NCI-H2227 (cell line): ENCODE data around the gene PRELID3B.

Experiments used
- DNase-seq: peaks from one replicate; lab custom pipeline; 2025; ENCODE audit not compliant: unreplicated experiment; lab: John Stamatoyannopoulos, UW

PRELID3B gene

DNA sequence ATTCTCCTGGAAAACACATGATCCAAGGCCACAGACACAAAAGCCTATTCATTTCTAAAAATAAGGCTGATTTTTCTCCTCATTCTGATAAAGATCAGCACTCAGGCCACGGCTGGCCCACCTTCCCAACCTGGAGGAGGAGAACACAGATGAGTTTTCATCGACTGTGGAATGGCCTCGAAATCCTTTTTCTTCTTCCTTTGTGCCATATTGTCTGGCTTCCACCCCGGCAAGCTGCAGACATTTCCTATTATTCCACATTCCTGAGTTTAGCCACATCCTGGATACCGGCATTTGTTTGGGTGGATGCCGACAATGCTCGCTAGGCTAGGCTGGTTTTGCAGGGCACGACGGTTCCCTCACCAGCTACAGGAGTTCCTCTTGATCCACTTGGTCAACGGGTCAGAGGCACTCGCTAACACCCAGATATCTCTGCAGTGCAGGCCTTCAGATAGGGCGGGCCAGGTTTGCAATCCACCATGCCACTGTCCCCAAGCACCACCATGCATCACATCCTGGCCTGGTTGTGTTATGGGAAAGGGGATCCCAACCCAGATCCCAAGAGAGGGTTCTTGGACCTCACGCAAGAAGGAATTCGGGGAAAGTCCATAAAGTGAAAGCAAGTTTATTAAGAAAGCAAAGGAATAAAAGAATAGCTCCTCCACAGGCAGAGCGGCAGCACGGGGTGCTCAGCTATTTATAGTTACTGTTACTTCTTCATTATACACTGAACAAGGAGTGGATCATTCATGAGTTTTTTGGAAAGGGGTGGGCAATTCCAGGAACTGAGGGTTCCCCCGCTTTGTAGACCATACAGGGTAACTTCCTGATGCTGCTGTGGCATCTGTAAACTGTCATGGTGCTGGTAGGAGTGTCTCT, 31.4 kb downstream of the PRELID3B start:
- no peak for DNase-seq

DNA sequence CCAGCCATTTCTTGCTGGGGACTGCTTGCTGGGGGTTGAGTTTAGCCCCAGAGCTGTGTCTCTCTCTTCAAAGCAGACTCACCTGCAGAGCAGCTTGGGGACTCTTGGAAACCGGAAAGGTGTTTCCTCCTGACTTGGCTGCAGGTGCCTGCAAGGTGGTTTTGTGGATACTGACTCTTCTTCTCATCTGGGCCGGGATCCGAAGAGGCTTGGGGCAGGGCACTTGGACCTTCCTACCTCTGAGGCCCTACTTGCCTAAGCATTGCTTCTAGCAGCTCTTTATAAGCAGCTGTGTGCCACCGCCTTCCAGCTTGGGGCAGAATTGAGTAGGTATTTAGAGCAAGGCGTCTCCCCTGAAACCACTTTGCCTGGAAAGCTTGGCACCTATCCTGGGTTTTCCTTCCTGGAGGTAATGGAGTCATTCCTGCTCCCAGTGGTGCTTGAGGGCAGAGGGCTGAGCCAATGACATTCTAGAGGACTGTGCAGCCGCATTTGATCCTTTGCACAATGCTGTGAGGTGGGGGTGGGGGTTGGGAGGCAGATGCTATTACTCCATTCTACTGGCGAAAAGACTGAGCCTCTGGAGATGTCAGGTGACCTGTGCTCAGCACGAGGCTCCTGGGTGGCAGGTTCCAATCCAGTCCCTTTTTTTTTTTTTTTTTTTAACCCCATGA, 32.1 kb downstream of the PRELID3B start:
- DNase-seq, result no peak

DNA sequence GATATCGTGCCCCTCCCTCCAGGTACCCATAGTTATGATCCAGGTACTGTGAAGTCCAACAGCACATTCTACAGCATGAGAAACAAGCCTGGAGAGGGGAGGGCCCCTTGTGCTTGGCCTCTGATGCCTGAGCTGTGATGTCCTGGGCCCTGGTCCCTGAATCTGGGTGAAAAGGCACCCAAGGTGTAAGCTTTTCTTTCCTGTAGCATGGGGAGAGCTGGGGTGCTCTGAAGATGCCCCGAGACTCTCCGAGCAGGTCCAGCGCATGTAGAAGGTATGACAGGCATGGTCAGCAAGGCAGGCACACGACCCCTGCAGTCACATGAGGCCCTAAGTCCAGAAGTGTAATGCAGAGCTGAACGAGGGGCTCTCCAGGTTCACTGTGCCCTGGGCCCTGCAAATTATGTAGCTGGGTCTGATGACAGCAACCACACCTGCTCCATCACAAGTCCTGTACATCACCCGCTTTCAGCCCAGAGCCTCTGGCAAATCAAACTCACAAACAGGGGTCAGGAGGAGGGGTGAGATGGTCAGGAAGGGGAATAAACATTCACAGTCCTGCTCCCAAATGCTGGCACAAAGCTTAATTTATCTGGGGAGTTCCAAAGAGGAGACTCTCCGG, 33.8 kb downstream of the PRELID3B start:
- DNase-seq, result no peak

DNA sequence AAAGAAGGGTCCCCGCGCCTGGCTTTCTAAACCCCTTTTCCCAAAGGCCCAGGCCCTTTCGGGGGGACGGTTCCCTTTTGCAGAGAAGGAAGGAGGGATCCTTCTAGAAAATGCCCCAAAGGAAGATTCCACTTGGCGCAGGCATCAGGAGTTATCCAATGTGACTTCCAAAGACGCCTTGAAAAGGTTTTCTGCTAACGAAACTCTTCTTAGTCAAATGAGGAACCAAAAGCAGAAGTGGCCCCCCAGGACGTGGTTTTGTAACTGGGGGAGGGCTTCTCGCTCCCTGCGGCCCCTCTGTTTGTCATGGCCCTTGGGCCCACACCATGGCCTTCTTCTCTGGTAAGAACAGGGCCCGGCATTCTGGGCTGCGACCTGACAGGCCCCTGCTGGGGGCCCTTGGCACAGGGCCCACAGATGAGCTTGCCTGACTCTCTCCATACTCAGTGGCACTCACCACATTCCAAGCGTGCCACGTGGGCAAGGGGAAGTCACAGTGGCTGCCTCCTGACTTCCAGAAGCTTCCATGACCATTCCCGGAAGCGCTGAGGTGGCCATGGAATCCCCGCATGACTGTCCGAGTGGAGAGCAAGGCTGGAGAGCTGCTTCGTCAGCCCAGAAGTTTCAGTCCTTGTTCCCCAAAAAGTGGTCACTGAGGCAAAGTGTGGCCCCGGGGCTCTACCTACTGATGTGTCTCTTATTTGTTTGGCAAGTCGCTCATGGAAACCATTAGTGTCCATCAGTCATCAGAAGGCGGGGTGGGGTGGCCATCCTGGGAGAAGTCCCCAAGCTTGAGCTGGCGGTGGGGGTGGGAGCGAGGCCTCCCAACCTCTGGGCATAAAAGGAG, 34.7 kb downstream of the PRELID3B start:
- DNase-seq, result no peak

DNA sequence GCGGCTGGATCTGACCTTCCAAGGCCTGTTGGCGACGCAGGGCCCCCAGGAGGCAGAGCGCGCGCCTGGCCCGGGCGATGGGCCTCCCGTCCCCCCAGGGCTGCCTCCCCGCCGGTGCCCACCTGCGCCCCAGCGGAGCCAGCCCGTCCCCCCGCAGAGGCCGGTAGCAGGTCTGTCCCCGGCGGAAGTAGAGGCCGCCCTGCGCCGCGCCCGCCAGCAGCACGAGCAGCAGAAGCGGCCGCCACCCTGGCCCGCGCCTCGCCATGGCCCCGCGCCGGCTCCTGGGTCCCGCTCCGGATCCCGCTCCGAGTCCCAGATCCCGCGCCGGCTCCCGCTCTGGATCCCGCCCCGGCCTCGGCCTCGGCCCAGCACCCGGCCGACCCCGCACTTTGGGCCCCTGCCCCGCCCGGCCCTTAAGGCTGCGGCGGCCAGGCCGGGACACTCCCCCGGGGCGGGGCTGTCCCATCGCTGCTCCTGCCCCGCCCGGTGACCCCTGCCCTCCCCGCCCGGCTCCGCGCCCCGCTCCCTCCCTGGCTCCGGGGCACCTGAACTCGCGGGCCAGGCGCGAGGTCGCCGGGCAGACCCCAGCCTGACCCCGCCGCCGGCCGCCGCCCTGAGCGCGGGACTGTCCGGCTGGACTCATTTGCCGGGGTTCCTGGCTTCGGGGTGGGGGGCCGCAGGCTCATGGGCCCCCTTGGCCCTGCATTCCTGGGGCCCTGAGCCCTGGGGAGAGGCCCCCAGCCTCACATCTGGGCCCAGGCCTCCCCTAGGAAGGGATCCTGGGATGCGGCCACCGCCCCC, 35.5 kb downstream of the PRELID3B start, which contains the start of gene CTSZ:
Gene CTSZ (minus strand): TSS at position 391 of the 801 bp plus-strand sequence. CDS start 126 bp downstream, at position 265.
- DNase-seq, result no peak

DNA sequence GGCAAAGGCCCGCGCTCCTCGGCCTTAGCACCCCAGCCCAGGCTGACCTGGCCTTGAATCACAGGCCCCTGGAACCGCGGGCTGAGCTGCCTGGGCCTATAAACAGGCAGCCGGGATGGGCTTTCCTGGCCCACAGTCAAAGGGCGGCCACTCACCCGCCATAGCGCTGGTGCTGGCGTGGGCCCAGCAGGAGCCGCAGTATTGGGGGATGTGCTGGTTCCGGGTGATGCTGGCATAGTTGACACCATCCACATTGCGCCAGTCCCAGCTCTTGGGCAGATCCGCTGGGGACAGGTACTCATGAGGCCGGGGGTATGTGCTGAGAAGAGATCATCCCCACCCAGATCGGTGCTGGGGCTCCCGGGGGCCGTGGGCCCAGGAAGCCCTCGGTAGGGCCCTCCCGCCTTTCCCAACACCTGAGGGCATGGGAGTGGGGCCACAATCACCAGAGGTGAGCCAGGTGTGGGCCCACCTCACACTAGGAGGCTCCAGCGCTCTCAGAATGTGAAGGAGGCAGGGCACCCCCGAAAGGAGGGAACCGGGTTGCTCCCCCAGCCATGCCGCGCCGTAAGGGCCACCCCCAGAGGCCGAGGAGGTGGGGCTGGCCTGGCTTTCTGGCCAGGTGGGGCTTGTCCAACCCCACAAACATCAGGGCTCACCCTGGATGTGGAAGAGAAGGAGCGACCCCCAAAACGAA, 36.3 kb downstream of the PRELID3B start:
- DNase-seq, result no peak

DNA sequence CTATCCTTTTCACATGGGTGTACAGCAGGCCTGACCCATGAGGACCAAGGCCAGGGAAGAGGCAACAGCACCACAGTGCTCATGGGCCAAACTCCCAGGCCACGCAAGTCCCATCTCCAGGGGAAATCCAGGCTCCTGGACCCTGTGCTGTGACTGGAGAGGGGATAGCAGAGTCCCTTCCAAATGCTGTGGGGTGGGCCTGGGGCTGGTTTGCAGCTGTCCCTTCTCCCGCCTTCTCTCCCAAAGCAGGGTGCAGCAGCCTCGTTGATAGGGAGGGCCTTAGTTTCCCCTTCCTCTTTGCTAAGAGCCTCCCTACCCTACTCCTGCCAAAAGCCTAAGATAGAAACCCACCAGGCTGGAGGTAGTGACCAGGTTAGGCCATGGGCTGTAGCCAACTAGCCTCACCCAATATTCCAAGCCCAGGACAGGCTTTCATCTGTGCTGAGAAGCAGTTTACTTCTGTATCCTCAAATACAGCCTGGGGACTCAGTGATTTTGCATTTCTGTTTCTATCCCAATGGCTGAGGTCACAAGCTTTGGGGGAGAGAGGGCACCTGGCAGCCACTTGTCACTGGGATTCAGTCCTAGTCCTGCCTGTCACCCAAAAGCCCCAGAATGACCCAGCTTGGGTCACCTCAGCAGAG, 36.9 kb downstream of the PRELID3B start:
- no peak for DNase-seq

DNA sequence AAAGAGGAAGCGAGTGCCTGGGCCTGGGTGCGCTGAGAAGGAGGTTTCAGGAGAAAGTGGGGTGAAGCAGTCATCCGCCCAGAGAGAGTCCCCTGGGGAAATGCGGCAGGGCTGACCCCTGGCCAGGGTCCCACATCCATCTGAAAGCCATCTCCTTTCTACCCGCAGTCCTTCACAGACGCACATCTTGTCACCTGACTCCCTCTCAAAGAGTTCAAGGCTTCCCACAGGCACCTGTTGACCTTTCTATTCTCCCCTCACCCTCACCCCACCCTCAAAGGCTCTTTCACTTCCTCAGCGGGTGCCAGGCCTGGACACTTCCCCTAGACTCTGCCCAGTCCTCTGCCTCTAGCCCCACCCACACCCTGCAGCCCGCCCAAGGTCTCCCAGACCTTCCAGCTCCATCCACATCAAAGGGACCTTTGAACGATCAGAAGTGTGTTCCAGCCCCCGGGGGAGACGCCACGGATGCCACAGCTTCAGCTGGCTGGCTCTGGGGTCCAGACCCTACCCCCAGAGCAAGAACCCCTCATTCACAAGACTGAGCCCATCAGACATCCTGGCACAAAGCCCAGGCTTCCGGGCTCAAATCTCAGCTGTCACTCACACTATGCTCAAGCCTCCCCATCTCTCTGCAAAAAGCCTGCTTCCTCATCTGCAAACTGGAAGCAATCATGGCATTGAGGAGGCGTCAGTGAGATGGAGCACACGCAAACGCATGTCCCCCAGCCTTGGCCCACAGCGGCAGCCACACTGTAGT, 37.6 kb downstream of the PRELID3B start:
- DNase-seq, result no peak

DNA sequence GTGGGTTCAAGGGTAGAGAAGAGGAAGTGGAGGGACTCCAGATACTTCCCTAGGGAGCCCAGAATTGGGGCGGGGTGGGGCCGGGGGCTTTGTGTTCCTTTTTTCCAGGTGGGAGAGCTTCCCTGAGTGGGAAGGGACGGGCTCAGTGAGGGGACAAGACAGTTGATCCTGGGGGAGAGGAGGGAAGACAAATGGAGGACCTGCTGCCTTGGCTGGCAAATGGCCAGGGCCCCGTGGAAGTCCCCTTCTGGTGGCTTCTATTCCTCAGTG, 38.2 kb downstream of the PRELID3B start:
- DNase-seq, result no peak

DNA sequence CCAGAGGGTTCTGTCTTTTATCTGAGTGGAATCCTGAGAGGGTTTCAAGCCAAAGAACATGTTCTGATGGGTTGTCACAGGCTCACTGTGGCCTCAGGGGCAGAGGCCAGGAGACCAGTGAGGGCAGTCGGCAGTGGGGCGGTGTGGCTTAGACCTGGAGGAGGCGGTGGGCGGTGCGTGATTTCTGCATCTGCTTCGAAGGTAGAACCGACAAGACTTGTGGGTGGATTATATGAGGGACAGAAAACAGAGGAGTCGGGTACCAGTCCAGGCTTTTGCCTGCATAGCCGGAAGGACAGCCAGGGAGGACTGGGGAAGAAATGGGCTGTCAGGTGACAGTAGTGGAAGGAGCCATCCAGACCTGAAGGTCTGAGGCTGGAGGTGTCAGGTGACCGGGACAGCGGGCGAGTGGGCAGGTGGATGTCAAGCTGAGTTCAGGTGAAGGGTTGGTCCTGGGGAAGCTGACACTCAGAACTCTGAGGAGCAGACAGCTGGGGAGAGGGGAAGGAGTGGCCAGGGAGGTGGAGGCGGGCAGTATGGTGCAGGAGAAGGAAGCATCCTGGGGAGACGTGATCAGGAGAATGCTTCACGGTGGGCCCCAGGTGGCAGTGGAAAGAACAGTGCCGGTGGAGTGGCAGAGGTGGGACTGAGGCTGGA, 38.6 kb downstream of the PRELID3B start:
- DNase-seq, result no peak

DNA sequence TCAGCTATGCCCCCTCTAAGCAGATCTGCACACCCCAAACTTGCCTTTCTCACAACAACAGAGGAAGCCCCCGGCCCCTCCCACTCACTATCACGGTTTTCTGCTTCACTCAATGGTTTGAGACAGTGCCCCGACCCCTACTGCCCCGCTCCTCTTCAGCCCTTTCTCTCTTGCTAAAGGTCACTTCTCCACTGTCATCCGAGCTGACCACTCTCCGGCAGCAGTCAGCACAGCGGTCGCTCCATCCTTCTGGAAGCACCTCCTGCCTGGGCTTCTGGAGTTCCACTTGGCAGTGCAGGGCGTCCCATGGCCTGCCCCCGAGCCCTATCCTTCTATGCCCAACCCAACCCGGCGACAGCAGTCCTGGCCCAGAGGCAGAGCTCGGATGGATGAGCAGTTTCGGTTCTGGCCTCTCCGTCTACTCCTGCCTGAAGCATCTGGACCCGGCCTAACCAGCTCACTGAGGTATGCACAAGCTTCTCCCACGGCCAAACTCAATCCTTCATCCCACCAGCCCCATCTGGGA, 39.6 kb downstream of the PRELID3B start:
- no peak for DNase-seq

DNA sequence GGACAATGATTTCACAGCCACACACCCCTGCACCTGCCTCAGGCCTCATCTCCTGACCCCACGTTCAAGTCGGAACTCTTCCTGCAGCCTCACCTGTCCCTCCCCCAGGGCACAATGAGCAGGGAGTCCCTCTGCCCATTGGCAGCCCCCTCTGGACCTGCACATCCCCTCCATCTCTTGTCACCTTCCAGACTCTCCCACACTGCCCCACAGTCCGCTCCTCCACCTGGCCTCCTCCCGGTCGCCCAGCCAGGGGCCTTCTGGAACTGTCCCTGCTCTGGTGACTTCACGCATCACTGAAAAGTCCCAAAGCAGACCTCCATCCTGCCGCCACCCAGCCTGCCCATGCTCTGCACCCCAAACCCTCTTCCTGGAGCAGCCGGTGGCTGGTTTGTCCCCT, 40.2 kb downstream of the PRELID3B start:
- no peak for DNase-seq

DNA sequence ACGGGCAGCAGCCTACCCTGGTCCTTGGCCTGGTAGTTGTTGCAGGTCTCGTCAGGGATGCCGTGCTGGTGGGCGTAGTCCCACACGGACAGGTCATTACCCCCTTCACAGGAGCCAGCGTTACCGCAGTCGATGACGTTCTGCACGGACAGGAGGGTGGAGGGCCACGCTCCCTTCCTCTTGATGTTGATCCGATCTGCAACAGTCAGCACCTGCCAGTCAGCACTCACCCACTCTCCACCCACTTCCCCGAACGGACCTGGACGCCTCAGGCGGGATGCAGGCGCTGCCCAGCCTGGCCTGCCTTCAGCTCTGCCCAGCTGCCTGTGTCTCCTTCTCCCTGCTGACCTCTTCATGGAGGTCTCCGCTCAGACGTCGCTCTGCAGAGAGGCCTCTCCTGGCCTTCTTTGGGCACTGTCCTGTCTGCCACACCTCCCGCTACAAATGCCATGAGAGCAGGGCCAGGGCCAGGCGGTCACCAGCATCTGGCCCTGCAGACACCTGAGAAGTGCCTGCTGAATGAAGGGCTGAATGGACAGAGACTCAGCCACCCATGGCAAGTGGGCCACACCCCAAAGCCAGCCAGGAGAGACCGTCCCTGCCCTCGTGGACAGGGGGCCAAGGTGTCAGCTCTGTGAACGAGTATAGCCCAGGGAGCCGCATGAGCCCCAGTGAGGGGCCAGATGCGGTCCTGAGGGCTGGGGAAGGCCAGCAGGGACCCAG, 41.0 kb downstream of the PRELID3B start:
- DNase-seq, result no peak

DNA sequence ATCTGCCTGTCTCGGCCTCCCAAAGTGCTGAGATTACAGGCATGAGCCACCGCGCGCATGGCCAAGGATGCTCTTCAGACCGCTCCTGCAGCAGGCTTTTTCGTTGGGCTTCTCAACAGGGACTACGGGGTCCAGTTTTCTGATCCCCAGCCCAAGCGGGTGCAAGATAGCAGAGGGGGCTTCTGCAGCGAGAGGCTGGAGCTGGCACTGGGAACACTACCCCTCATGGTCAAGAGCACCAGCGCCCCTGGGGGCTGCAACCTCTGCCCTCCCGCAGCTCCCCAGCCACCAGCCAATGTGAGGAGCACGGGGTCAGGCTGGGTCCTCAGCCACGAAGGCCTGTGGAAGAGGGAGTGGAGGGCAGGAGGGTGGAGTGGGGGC, 41.5 kb downstream of the PRELID3B start:
- DNase-seq, result no peak

DNA sequence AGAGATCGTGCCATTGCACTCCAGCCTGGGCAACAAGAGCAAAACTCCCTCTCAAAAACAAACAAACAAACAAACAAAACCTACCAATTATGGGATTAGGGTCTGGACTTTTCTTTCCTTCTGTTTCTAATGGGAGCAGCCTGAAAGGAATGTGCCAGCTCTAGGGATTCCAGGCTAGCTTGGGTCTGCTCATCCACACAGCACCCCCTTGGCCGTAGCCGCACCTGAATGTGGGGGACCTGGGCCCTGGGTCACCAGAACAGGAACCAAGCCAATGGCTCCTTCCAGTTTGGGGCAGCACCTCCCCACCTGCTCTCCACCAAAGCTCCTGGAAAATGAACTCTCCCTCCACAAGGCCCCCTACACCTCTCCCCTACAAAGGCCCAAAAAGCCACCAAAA, 42.3 kb downstream of the PRELID3B start:
- no peak for DNase-seq

DNA sequence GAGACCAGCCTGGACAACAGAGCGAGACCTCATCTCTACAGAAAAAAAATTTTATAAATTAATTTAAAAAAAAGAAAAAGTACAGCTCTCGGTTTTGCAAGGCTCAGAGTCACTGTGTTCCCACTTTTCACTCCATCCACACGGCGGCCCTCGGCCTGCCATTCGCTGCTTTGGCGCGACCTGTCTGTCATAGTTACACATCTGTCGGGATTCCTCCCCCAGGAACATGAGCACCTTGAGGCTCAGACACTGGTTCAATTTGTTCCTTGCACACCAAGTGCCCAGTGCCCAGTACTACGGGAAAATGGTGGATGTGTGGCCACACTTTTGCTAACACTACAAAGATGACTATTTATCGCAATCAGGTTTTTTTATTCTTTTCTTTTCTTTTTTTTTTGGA, 43.9 kb downstream of the PRELID3B start:
- no peak for DNase-seq

DNA sequence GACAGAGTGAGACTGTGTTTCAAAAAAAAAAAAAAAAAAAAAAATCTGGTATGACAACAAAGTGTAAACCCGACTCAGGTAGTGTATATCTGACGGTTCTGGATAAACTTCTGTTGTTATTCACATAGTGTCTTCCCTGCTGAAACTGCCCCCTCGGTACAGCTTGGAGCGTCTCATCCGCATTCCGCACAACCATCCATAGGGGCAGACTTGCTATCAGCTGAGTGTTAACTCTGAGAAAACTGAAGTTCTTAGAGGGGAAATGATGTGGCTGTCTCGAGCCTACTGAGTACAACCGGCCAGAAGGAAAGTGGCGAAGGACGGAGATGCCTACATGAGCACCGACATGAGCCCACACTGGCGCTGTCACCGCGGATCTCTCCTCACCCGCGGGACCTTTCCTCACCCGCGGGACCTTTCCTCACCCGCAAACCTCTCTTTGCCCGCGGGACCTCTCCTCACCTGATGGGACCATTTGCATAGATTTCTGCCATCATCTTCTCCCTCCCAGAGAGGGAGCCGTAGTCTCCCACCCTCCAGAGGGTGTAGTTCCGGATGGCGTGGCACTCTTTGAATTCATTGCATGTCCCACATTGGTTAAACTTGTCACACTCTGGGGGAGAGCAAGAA, 45.3 kb downstream of the PRELID3B start:
- DNase-seq, result no peak
